Measurements from ENCODE around the gene NCDN.

The NCDN gene, protein sequence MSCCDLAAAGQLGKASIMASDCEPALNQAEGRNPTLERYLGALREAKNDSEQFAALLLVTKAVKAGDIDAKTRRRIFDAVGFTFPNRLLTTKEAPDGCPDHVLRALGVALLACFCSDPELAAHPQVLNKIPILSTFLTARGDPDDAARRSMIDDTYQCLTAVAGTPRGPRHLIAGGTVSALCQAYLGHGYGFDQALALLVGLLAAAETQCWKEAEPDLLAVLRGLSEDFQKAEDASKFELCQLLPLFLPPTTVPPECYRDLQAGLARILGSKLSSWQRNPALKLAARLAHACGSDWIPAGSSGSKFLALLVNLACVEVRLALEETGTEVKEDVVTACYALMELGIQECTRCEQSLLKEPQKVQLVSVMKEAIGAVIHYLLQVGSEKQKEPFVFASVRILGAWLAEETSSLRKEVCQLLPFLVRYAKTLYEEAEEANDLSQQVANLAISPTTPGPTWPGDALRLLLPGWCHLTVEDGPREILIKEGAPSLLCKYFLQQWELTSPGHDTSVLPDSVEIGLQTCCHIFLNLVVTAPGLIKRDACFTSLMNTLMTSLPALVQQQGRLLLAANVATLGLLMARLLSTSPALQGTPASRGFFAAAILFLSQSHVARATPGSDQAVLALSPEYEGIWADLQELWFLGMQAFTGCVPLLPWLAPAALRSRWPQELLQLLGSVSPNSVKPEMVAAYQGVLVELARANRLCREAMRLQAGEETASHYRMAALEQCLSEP

DNA sequence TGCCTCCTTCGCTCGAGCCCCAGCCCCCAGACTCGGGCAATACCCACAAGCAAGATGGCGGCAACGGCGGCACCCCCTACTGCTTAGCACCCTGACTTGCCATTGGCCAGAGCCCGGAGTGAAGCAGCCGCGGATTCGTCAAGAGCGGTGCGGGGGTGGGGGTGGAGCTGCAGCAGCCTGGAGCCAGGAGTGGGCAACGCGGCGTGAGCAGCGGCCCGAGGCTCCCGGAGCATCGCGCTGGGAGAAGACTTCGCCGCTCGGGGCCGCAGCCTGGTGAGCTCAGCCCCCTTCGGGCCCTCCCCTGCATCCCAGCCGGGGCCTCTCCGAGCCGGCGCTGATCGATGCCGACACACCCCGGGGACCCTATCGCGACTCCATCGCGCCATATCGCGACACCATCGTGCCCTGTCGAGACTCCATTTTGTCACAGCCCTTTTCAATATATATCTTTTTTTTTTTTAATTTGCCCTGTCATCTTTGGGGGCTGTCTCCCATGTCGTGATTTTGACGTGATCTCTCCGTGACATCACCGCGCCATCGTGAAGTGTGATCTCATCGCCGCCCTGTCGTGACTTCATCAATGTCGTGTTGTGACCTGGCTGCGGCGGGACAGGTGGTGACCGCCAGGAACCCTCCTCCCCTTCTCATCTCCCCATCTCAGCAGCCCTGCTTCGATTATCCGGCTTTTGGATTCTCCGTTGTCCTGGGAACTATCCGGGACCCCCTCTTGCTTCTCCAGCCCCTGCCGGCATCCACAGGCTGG, at the start of gene NCDN:
NCDN (plus strand) TSS at position 189 of the 763 bp plus-strand sequence; CDS start at position 581, 392 bp downstream.
- peak; percentile 96 for DNase-seq

DNA sequence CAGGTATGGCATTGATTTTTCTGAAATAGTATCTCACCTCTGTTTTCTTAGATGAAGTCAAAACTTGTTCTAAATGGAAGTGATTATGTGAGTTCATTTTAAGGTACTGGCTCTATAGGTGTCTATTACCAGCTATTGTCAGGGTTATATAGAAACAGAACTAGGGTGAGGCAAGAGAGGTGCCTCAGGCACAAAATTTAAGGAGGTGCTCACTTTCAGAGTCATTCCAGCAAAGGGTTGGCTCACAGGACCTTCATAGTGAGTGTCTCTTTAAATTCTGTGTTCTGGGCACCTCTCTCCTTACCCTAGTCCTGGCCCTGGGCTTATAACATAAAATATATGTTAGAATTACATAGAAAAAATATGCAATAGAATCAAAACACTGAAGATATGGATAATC, 49.7 kb upstream of the NCDN start:
- DNase-seq: no peak

DNA sequence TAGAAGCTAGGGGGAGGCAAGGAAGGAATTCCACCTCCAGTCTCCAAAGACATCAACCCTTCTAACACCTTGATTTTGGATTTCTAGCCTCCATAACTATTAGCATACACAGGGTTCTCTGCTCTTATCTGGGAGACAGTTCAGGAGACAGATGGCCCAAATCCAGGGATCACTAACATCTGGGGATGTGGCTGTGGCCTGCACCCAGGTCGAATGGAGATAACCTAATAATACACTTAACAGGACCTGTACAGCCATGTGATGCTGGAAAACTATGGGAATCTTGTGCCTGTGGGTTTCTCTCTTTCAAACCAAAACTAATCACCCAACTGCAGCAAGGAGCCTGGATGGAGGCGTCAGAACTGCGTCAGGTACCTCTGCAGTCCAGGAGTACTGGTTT, 48.0 kb upstream of the NCDN start:
- no peak for DNase-seq

DNA sequence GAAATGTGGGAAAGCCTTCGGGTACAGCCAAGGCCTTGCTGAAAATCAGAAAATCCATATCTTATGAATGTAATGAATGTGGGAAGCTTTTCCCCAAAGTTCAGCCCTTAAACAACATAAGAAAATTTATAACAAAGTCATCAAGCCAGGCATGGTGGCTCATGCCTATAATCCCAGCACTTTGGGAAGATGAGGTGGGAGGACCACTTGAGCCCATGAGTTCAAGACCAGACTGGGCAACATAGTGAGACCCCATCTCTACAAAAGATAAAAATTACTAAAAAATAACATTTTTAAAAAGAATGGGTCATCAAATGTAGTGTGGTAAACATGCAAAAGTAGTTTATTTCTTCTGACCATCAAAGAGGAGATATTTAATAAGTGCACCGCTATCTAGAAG, 46.3 kb upstream of the NCDN start:
- no peak for DNase-seq

DNA sequence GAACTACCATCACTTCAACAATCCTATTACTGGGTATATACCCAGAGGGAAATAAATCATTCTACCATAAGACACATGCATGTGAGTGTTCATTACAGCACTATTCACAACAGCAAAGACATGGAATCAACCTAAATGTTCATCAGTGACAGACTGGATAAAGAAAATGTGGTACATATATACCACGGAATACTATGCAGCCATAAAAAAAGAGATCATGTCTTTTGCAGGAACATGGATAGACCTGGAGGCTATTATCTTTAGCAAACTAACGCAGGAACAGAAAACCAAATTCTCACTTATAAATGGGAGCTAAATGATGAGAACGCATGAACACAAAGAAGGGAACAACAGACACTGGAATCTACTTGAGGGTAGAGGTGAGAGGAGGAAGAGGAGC, 39.4 kb upstream of the NCDN start:
- no peak for DNase-seq

DNA sequence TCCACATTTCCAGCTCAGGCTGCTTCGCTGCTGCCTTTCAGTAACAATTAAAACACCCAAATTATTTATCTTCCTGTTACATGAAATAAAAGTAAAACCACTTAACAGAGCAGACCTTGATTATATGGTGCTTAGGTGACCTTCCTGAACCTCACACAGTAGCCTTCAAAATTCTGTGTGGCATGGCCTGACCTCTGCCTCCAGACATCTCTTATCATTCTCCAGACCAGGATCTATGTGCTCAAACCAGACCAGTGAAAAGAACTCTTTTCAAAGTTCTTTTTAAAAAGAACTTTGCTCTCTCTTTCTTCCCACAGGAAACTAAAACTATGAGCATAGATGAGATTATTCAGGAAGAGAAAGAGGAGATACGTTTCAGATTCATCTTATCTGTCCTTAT, 38.2 kb upstream of the NCDN start:
- no peak for DNase-seq

DNA sequence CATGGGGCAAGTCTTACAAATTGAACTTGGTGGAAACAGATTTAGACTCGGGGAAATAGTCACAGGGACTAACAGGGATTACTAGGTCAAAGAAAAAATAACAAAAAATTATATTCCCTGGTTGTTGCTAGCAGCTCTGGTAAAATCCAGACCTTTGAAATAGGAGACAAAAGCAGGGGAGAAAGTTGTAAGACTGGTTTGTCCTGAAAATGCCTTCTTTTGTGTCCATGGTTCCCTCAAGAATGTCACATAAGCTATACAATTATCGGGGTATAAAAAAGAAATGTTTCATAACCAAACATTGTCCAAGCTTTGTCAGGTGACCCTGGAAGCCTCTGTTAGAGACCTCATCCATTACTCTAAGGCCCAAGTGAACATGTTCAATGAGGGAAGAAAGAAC, 33.5 kb upstream of the NCDN start:
- no peak for DNase-seq

DNA sequence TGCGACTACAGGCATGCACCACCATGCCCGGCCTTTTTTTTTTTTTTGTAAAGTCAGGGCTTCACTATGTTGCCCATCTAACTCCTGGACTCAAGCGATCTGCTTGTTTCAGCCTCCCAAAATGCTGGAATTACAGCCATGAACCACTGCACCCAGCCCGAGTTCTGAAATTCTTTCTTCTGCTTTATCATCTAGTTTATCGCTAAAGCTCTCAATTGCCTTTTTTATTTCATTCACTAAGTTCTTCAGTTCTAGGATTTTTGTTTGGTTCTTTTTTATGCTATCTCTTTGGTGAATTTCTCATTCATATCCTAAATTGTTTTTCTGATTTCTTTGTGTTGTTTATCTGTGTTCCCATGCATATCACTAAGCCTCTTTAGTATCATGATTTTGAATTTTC, 27.4 kb upstream of the NCDN start:
- DNase-seq: no peak

DNA sequence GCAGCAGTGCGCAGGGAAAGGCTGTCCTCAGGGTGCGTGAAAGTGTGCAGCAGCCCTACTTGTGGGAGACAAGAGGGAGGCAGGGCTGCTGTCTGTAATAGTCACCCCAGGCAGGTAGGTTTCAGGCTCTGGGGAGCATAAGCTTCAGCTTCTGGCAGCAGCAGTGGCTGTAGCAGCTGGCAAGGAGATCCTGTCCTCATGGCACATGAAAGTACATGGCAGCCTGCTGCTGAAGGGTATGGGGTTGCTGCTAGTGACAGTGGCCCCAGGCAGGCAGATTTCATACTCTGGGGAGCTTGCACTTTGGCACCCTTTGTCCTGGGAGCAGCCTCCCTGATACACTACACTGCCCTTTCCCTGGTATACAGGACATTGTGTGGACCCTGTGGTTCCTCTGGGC, 26.7 kb upstream of the NCDN start:
- DNase-seq: no peak

DNA sequence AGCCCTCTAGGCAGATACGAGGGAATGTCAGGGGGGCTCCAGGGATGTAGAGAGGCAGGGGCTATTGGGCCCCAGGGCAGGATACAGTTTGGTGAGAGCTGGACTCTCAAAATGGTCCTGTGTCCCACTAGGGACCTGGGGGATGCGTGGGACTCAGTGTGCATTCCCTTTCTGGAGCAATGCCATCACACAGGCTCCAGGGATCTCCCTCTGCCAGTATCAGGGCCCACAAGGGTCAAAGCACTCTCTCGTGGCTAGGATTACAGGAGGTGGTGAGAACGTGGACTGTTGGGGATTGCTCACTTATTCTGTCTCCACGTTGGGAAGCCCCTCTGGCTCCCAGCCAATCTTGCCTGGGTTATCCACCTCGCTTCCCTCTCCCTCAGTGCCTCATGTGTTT, 26.2 kb upstream of the NCDN start:
- no peak for DNase-seq

DNA sequence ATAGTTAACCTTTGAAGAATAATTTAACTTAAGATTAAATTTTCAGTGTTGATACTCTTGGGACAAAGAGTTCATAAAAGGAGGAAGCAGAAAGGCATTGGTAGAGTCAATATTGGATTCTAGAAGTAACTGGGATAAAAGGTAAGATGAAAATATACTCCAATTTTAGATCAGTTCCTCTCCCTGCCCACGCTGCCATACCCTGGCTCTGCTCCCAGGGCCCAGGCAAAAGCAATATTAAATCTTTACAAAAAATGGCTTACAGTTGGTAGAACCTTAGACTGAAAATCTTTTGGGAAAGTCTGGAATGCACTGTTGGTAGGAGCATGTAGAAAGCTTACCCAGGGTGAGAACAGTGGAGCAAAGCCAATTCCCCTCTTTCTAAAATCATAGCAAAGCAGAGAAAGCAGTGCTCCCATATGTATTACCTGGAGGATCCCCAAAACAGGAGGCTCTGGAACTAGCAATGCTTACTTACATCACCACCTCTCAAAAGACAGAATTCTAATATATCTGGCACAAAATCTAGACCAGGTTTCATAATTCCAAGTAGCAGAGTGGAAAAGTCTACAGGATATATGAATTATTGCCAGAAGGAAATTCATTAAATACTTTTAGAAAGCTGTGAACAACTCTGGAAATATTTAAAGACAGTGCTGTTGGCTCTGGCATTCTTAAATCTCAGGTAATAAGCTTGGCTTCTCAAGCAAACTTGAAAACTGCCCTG, 24.9 kb upstream of the NCDN start:
- no peak for DNase-seq

DNA sequence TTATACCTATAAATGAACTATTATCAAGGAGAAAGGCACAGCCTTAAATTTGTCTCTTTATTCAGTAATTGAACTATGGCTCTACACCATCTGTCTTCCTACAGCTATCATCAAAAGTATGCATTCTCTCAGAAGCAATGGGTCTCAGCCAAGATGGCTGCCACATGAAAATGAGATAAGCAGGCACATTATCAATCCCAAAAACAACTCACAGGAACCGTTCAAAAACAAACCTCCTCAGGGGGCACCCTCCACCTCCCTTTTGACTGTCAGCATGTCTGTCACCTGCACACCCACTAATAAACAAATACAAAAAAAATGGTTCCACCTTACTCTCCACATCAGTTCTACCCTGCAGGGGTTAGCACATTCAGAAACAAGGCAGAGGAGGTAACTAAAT, 24.0 kb upstream of the NCDN start:
- peak; percentile 26 for DNase-seq

DNA sequence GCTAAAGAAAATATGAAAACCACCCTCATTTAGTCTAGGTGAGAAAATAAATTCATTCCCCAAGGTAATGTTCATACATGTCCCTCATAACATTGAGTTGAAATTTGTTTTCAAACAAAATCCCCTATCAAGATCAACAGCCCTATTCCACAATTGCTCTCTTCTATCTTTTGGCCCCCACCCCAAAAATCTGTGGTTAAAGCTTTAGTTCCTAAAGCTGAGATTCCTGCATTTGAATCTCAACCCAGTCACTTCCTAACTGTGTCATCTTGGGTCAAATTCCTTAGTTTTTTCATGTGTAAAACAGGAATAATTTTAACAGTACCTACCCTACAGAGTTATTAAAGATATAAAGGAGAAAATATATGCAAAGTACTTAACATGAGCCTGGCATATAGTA, 22.4 kb upstream of the NCDN start:
- no peak for DNase-seq

DNA sequence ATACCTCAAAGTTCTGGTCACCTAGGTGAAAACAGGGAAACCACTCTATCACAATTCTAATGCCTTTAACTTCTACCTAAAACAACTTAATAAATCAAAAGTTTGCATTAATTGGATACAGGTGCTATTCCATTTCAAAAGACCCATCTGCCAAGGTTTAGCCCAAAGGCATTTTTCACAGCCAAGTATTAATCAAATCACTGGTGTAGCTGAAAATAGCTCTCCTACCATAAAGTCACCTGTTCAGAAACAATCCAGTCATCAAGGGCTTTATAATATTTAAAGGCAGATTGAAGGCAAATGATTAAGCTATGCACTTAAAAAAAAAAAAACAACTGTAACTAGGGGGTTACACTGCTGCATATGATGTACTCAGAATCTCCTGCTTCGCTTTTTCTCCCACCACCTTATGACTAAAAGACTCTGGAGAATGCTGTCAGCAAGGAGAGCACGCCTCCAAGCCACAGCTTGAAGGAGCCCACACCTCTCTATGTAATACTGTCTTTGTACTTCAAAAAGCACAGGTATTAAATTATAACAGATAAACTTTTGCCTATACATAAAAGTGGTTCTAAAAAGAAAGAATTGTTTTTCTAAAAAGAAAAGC, 20.9 kb upstream of the NCDN start:
- DNase-seq: no peak

DNA sequence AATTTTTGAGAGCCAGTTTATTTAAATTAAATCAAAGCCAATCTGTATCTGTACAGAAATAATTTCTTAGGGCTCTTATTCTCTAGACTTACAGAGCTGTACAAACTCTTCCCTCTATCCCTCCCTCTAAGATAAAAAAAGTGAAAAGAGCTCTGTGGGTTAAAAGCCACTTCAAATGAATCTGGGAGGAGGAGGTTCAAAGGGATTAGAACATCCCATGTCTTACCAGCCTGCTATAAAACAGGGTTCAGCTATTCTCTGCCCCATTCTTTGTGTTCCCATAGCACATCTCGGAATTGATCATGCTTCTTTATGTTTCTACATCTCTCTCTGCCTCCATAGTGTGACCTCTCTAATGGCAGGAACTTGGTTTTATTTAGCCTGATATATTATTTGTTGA, 19.8 kb upstream of the NCDN start:
- no peak for DNase-seq

DNA sequence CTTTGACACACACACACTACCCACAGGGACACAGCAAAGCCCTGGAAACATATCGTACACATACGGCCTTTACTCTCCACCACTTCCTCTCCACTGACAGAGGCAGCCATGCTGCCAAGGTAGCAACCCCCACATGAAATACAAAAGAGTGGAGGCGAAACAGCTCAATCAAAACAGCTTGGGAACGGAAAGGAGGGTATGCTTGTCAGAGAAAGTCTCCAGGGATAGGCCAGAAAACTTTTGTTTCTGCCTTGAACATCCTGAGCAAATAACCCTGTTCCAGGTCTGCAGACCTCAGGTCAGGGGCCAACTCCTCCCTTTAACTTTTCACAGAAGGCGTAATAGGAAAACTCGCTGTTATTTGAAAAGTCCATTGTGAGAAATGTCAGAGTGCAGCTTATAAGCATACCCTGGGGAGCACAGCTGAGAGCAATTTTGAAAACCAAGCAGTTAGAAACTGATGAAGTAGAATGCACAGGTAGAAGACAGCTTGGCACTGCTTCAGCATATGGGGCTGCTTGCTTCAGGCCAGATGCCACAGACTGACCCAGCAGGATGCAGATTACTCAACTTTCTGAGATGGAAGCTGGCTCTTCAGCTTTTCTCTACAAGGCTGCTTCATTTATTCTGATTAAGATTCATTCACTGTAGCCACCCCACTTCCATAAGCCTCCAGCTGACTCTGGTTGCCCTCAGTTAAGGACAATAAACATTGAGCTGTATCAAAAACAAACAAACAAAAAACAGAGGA, 18.4 kb upstream of the NCDN start:
- DNase-seq: no peak

DNA sequence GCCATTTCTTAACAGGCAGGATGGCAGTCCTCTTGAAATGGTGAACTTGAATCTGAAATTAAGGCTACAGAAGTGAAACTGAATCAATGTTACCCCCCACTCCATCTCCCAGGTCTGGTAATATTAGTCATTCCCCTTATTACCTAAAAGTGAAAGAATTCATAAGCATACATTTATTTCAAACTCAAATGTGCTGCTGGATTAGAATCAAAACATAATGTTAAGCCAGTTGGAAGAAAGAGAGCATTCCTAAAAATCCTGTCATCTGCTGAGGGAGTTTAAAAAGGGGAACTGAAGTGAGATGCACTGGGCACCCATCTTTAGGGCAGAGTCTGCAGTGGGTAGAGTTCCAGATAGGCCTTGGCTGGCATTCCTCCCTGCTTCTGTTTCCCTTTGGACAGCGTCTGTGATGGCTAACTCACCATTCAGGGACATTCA, 17.8 kb upstream of the NCDN start:
- no peak for DNase-seq

DNA sequence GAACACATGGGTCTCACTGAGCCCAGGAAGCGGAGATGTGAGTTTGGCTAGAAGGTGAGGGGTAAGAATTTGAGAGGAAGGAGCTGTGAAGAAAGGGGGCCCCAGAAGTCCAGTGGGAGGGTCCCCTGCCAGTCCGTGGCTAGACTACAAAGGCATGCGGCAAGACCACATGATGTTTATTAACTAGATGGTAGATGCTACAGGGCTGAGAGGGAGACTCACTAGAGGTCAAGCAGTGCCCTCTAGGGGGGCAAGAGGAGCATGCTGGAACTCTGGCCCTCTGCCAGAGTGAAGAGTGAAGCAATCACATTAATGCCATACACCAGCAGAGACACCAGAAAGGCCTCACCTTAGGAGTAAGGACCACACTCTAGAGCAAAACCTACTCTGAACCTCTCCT, 12.6 kb upstream of the NCDN start:
- DNase-seq: peak; percentile 49

DNA sequence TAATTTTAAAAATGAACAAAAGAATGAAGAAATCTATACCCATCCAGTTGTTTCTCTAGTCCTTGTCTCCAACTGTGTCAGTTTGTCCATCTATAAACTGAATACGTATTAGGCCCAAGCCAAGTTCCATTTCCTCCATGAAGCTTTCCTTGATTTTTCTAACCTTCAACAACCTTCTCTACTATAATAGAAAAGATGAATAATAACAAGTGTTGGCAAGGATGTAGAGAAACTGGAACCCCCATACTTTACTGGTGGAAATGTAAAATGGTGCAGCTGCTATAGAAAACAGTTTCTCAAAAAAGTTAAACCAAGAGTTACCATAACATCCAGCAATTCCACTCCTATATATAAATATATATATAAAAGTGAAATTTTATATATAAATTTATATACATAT, 11.0 kb upstream of the NCDN start:
- DNase-seq: no peak

DNA sequence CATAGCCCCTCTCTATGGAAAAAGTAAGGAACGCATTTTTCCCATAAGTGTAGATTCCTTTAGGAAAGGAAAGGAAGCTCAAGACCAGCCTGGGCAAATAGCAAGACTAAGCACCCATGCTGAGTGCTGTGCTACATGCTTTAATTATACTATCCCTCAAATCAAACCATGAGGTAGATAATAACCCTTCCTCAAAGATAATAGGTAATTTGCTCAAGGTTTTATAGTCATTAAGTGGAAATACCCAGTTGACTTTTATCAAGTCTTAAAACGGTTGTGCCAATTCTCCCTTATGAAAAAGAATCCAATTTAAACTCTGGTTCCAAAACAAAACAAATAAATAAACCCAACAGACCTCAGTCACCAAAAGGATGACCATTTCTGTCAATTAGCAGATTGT, 3.7 kb upstream of the NCDN start:
- DNase-seq: peak; percentile 32

DNA sequence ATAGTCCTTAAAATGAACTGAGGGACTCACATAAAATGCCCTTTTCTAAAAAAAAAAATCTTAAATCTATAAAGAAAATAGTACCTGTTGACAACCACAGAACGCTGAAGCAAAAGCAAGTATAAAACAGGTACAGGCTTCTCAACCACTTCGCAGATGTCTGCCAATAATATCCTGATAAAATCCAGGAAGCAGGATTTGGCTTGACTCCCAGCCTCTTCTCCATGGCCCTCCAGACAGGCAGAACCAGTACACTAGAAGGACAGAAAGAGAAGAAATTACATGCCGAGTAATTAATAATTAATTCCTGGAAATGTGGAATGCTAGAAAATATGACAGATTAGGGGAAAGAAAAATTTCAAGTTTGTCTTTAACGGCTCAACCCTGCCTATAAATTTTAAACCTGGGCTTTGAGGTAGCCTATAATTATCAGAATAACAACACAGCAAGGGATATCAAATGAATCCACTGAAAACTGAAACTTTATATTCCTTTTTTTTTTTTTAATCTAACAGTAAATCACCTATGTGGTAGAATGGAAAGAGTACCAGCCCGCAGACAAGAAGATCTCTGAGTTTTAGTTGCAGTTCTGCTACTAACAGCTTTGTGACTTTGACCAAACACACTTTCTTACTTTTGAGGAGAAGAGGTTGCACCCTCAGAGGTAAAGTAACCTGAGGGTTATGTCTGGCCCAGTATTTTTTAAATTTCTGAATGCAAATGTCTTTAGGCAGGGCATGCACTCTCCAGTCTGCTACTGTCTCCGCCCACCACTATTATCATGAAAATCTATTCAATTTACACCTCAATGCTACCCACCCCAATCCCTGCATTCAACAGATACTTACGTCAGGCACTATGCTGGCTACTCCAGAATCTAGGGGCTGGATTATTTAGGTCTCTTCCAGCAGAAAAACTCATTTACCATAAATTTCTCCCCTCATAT, 3.1 kb upstream of the NCDN start:
- no peak for DNase-seq
